Measurements from ENCODE around the gene VSIG10. TPM values are rescaled to one million over a fixed set of nuclear protein-coding genes. Genes with fewer than 3 reads are reported as not detected.

VSIG10 gene
- total and polyA plus RNA-seq, 10 donors = 4.9 to 22.9 (median 13.4) TPM

- WGBS, 5 donors = 93 to 96% (median 95%) methylated on average over 8 of the region's 8 CpGs
- no peaks in the 10 kb centered on the region for H3K27me3 ChIP-seq (replicated peaks in 1 of 7)
- TF ChIP-seq CTCF (IDR thresholded peaks at IDR 0.05 in 8 of 11, conservative IDR thresholded peaks at IDR 0.05 in 3 of 11) (no peak), POLR2A (IDR thresholded peaks at IDR 0.05) (no peak), POLR2AphosphoS5 (IDR thresholded peaks at IDR 0.05) (no peak)
- no peaks in the 10 kb centered on the region for H3K9me3 ChIP-seq
- H3K4me1 ChIP-seq = no peaks in the 10 kb centered on the region
- DNase-seq = no peak
- no peak overlapping the region for H3K4me3 ChIP-seq
- H3K36me3 ChIP-seq = peaks cover 0 to 100% (median 59%) of the 10 kb centered on the region in 6 donors
- H3K27ac ChIP-seq = no peak overlapping the region
- intact Hi-C loops (cut with DNase I; ENCODE audit: low total_unique reads) = no loop called here
These were observed 59.2 kb downstream of the VSIG10 start for GRCh38 chr12:118044577-118044976.

- DNase-seq = no peak
- intact Hi-C loops (cut with DNase I; ENCODE audit: low total_unique reads) = no loop called here
- H3K27ac ChIP-seq = no peak overlapping the region
- H3K4me1 ChIP-seq = no peaks in the 10 kb centered on the region
- no peak for TF ChIP-seq POLR2AphosphoS5 (IDR thresholded peaks at IDR 0.05)
- TF ChIP-seq POLR2A (IDR thresholded peaks at IDR 0.05) = no peak
- TF ChIP-seq CTCF (IDR thresholded peaks at IDR 0.05 in 8 of 11, conservative IDR thresholded peaks at IDR 0.05 in 3 of 11) = no peak
- H3K4me3 ChIP-seq = no peak overlapping the region
- 79 to 84% (median 80%) methylated on average over 2 of the region's 2 CpGs for WGBS, 5 donors
- H3K9me3 ChIP-seq = no peaks in the 10 kb centered on the region
- H3K36me3 ChIP-seq = peaks cover 0 to 100% (median 61%) of the 10 kb centered on the region in 6 donors
- H3K27me3 ChIP-seq (replicated peaks in 1 of 7) = no peaks in the 10 kb centered on the region
These were observed 59.7 kb downstream of the VSIG10 start for GRCh38 chr12:118044075-118044474.

- no peak for DNase-seq
- 87 to 94% (median 92%) methylated on average over 4 of the region's 4 CpGs for WGBS, 5 donors
- Histone ChIP-seq H3K4me1 (no peaks in the 10 kb centered on the region), H3K27ac (no peak overlapping the region), H3K27me3 (replicated peaks in 1 of 7) (no peaks in the 10 kb centered on the region), H3K9me3 (no peaks in the 10 kb centered on the region), H3K36me3 (peaks cover 0 to 100% (median 74%) of the 10 kb centered on the region in 6 donors), H3K4me3 (no peak overlapping the region)
- intact Hi-C loops (cut with DNase I; ENCODE audit: low total_unique reads) = no loop called here
- TF ChIP-seq POLR2A (IDR thresholded peaks at IDR 0.05) (no peak), POLR2AphosphoS5 (IDR thresholded peaks at IDR 0.05) (no peak), CTCF (IDR thresholded peaks at IDR 0.05 in 8 of 11, conservative IDR thresholded peaks at IDR 0.05 in 3 of 11) (no peak)
These were observed 61.7 kb downstream of the VSIG10 start for GRCh38 chr12:118042091-118042490.

GRCh38 chr12:118038137-118038536, 65.7 kb downstream of the VSIG10 start:
- H3K36me3 ChIP-seq = peaks cover 0 to 100% (median 95%) of the 10 kb centered on the region in 6 donors

More at GRCh38 chr12:118038137-118038536, 65.7 kb downstream of the VSIG10 start:
- TF ChIP-seq POLR2AphosphoS5 (IDR thresholded peaks at IDR 0.05) = no peak
- TF ChIP-seq POLR2A (IDR thresholded peaks at IDR 0.05) = no peak
- no peak for TF ChIP-seq CTCF (IDR thresholded peaks at IDR 0.05 in 8 of 11, conservative IDR thresholded peaks at IDR 0.05 in 3 of 11)
- no peaks in the 10 kb centered on the region for H3K9me3 ChIP-seq
- no peaks in the 10 kb centered on the region for H3K27me3 ChIP-seq (replicated peaks in 1 of 7)
- no peak overlapping the region for H3K27ac ChIP-seq
- H3K4me3 ChIP-seq = no peak overlapping the region
- 83 to 93% (median 92%) methylated on average over 6 of the region's 6 CpGs for WGBS, 5 donors
- DNase-seq = no peak
- intact Hi-C loops (cut with DNase I; ENCODE audit: low total_unique reads) = no loop called here
- H3K4me1 ChIP-seq = peaks cover 0 to 13% (median 3%) of the 10 kb centered on the region in 6 donors

All from spleen (tissue), 11 donors.